ENCODE results near the gene TAMALIN. TPM values are rescaled to one million over a fixed set of nuclear protein-coding genes. Genes with fewer than 3 reads are reported as not detected.
A peak's percentile ranks its signal among the peaks of the same experiment; 100 is the strongest.

The TAMALIN gene
- total RNA-seq, 1 donor = 4.7 TPM

- H3K79me2 ChIP-seq (ENCODE audit: insufficient read depth, low read length) = no peaks in the 10 kb centered on the region
- peaks cover under 1% of the 10 kb centered on the region for H3K36me3 ChIP-seq (ENCODE audit: insufficient read depth, low read length)
- H3K27me3 ChIP-seq (ENCODE audit: insufficient read depth, low read length) = no peaks in the 10 kb centered on the region
- peaks cover 30% of the 10 kb centered on the region for H3K4me1 ChIP-seq (ENCODE audit: insufficient read depth, low read length)
- no peaks in the 10 kb centered on the region for H3K9me3 ChIP-seq (ENCODE audit: low read depth, low read length)
- H4K20me1 ChIP-seq (ENCODE audit: insufficient read depth, low read length) = no peaks in the 10 kb centered on the region
- H3K4me3 ChIP-seq (ENCODE audit: insufficient read depth, low read length) = peak overlapping the region; percentile 0
- peak overlapping the region; percentile 98 for H3K27ac ChIP-seq (ENCODE audit: low read depth, low read length)
- no peak for DNase-seq (ENCODE audit: insufficient read length, low spot score, missing footprints)
- peak overlapping the region; percentile 36 for H3K4me2 ChIP-seq (ENCODE audit: insufficient read depth, low read length)
- H2AFZ ChIP-seq (ENCODE audit: low read length) = peak overlapping the region; percentile 80
- no peak for TF ChIP-seq CTCF (IDR thresholded peaks at IDR 0.05; ENCODE audit: extremely low read depth, low read depth, low read length)
Observed at GRCh38 chr12:52063082-52063924, 56.6 kb downstream of the TAMALIN start.

- no peak for TF ChIP-seq CTCF (IDR thresholded peaks at IDR 0.05; ENCODE audit: extremely low read depth, low read depth, low read length)
- H4K20me1 ChIP-seq (ENCODE audit: insufficient read depth, low read length) = no peaks in the 10 kb centered on the region
- H3K4me3 ChIP-seq (ENCODE audit: insufficient read depth, low read length) = peak overlapping the region; percentile 0
- peak; percentile 99 for DNase-seq (ENCODE audit: insufficient read length, low spot score, missing footprints)
- peaks cover 32% of the 10 kb centered on the region for H3K4me1 ChIP-seq (ENCODE audit: insufficient read depth, low read length)
- no peaks in the 10 kb centered on the region for H3K36me3 ChIP-seq (ENCODE audit: insufficient read depth, low read length)
- no peaks in the 10 kb centered on the region for H3K79me2 ChIP-seq (ENCODE audit: insufficient read depth, low read length)
- H2AFZ ChIP-seq (ENCODE audit: low read length) = peak overlapping the region; percentile 80
- H3K27me3 ChIP-seq (ENCODE audit: insufficient read depth, low read length) = no peaks in the 10 kb centered on the region
- no peaks in the 10 kb centered on the region for H3K9me3 ChIP-seq (ENCODE audit: low read depth, low read length)
- peak overlapping the region; percentile 98 for H3K27ac ChIP-seq (ENCODE audit: low read depth, low read length)
- H3K4me2 ChIP-seq (ENCODE audit: insufficient read depth, low read length) = peak overlapping the region; percentile 36
Observed at GRCh38 chr12:52063981-52064649, 57.4 kb downstream of the TAMALIN start.

Small RNA genes lying within 50 kb of the gene (small RNA-seq; reads per million reads assigned to genes)
- not detected for gene RNU6-574P

Other genes with a start within 250 kb of the TAMALIN start
- gene FIGNL2, start 158.2 kb upstream of the TAMALIN start, total RNA-seq = 0.29 and 0.36 TPM in 2 replicates
- not detected in 2 replicates for gene ANKRD33, start 118.8 kb upstream of the TAMALIN start, total RNA-seq
- gene ACVRL1, start 99.4 kb upstream of the TAMALIN start, total RNA-seq = 9.8 and 11.5 TPM in 2 replicates
- 10.5 and 13.0 TPM in 2 replicates for gene ACVR1B, start 55.2 kb upstream of the TAMALIN start, total RNA-seq
- 3.3 and 3.5 TPM in 2 replicates for gene NR4A1, start 44.5 kb downstream of the TAMALIN start, total RNA-seq
- 49.5 and 64.4 TPM in 2 replicates for gene ATG101, start 63.0 kb downstream of the TAMALIN start, total RNA-seq
- under 0.01 TPM in 1 of 2 replicates, not detected in the other for gene SMIM41, start 72.8 kb downstream of the TAMALIN start, total RNA-seq
- gene KRT80, start 185.1 kb downstream of the TAMALIN start, total RNA-seq = 0.59 and 0.72 TPM in 2 replicates
- gene KRT7, start 226.3 kb downstream of the TAMALIN start, total RNA-seq = 20.9 and 27.9 TPM in 2 replicates

Measured in osteoblast (primary cell).